GM18858 (cell line): ENCODE measurements around the gene CDC42BPG.

ENCODE experiments used
- ATAC-seq: cut with Tn5 transposase; IDR thresholded peaks from one replicate; pipeline ENCODE4 v1.9.1; 2021; ENCODE audit not compliant: unreplicated experiment

The CDC42BPG gene

DNA sequence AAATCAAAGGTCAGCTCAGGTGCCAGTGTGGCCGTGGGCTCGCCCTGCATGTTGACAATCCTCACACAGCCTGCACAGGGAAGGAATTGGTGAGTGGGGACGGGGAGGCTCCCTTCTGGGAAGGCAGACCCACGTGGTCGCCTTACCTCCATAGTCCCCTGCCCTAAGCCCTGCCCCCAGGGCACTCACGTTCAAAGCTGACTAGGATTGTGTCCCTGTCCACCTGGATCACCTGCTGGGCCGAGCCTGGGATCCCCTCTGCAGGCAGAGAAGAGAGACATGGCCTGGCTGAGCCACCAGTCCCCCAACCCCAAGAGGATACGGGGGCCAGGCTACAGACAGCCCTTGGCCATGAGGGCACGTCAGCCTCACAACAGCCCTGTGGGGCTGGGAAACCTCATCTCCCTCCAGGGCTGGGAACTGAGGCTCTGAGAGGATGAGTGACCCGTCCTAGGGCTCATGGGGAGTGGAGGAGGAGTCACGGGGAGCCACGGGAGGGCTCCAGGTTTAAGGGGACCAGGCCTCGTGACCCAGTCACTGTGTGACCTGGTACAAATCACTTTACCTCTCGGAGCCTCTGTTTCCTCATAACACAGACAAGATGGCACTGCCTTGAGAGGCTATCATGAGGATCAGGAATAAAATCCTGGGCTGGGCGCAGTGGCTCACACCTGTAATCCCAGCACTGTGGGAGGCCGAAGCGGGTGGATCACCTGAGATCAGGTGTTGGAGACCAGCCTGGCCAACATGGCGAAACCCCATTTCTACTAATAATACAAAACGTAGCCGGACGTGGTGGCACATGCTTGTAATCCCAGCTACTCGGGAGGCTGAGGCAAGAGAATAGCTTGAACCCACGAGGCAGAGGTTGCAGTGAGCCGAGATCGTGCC is 54.0 kb downstream of the CDC42BPG start:
- ATAC-seq, result no peak

DNA sequence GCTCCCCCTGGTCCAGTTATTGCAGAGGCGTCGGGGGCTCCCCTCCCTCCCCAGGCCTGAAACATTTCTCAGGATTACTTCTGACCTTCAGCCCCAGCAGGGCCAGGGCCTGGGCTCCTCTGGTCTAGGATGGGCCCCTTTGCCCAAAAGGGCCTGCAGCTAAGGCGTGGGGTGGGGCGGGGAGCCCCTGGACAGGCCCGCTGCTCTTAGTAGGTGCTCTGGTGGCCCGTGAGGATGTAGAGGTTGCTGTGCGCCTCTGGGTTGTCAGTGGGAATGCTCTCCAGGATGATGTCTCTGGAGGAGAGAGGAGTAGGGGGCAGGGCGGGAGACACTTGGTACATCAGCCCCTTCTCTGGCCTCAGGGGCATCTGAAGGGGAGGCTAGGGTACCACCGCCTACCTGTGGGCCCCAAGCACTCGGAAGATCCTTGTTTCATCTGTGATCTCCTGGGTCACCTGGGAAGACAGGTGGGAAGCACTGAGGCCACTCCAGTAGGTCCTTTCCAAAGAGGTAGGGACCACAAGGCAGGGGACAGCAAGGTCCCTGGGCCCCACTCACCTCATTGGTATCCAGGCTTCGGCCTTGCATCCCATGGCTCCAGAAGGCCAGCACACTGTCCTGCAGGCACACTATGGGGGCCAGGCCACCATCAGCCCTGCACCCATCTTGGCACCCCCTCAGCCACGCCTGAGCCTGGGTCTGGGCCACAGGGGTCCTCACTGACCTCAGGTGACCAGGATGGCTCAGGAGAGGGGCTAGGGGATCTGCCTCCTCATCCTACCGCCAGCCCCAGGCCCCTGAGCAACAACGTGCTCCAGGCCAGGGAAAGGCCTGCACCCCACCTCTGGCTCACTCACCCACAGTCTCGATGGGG is 54.9 kb downstream of the CDC42BPG start:
- ATAC-seq, result no peak

DNA sequence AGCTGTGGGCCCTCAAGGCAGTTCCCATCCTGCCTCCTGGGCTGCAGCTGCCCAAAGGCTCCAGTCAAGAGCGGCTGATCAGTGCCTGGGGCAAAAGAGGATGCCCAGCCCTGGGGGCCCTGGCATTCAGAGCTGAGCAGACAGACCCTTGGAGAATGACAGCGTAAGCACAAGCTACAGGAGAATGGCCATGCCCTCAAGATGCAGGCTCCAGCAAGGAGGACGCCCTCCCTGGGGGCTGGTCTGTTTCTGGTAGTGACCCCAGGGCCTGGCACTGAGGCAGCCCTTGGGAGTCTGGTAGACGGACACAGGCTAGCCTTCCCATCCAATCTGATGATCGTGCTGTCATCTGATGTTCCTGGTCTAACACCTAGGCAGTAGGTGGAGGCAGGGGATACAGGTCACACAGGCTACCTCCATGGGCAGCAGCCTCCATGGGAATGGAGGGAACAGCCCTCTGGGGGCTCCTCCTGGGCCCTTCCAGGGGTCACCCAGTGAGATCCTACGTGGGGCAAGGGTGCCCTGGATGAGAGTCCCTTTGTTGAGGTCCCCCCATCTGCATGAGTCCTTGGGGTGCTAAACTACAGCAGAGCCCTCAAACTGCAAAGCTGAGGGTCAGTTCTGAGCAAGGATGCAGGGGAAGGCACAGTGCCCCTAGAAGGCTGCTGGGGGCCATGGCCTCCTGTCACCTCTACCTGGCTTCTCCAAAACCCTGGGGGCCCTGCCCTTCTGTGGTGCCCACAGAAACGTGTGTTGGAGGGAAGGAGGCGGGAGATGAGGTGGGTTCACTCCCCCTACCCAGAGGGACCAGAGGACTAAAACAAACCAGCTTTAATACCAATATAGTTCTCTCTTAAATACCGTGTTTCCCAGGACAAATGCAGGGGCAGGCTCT is 55.9 kb downstream of the CDC42BPG start:
- no peak for ATAC-seq

DNA sequence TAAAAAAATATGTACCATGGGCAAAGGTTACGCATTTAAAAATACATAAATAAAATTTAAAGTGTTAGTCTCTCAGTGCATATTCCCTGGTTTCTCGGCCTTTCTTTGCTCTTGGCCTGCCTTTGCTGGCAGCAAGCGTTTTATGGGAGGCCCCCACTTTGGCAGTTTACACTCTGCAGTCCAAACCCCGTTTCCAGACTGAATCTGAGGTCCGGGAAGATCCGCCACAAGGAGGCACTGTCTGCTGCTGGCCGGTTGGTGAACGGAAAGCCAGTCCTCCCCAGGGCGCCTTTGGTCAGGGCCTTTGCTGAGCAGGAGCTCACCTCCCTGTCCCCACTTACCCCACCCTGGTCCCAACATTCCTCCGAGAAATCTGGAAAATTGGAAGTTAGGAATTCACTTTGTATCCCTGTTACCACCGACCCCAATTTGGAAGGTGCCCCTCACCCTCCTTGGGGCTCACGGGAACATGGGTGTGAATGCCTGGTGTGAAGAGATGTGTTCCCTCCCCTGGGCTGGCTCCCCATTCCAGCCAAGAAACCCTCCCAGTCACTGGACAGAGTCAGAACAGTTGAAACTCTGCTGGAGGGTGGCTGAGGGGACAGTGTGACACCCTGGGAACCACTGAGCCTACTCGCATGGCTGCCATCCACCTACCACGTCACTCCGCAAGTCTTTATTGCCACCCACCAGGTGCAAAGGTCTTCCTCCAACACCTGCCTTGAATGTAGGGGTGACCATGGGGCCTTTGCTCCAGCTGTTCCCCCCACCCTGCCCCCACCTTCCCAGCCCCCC is 56.7 kb downstream of the CDC42BPG start:
- ATAC-seq, result no peak

DNA sequence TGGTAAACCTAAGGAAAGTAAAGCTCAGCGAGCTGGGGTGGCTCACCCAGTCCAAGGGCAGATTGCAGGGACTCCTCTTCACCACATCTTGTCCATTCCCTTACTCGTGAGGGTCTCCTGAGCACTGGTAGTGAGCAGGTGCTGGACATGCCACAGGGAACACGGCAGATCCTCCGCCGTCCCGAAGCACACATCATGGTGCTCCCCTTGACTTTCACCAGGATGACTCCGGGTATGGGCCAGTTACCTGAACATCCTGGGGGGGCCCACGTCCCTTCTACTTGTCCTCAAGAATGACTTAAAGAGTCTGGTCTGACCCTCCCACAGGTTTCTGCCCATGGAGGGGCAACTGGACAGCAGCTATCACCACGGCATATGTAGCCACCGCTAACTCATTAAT is 58.1 kb downstream of the CDC42BPG start:
- no peak for ATAC-seq

DNA sequence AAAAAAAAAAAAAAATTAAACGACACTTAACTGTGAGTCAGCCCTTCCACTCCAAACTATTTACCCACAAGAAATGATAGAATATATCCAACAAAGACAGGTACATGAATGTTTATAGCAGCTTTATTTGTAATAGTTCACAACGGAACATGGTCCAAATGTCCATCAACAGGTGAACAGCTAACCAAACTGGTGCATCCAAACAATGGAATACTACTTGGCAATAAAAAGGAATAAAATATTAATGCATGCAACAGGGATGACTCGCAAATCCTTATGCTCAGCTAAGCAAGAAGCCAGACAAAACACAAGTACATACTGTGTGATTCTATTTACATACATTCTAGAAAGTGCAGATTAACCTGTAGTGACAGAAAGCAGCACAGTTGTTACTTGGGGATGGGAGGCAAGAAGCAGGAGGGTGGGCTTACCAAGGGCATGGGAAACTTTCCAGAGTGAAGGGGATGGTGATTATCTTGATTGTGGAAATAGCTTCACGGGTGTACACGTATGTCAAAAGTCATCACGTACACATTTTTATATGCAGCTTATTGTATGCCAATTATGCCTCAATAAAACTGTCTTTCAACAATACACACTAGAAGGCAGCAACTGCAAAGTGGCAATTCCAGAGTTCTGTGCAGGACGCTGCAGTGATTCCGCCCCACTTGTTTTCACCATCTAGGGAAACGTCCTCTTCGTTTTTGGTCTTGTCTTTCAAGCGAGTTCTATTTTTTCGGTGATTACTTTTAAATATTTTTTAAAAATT is 59.5 kb downstream of the CDC42BPG start:
- no peak for ATAC-seq

DNA sequence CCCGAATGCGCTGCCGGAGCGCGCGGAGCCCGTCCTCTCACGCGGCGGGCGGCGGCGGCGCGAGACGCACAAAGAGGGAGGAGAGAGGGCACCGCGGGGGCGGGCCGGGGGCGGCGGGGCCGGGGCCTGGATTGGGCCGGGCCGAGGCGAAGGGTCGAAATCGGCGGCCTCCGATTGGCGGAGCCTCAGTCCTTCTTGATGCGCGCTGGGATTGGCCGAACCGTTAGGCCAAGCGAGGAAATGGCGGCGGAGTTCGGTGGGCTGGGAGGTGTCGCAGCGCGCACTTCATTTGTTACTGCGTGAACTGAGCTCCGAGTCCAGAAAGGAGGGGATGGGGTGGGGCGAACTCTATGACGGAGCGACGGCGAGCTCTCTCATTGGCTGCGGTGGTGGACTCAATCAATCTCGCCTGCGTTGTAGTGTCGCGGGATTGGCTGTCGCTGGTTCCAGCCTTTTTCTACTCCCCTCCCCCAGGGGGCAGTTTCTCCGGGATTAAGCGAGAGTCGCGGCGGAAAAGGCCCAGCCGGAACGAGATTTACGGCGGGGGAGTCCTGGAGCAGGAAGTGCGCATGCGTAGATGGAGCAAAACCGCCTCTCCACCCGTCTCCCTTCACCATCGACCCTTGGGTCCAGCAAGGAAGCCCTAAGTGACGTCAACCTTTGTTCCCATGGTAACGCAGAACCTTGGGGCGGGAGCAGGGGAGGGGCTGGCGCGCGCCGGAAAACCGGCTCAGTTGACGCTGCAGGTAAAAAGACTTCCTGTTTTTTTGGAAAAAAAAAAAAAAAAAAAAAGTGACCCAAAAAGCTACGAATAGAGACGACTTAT is 65.8 kb downstream of the CDC42BPG start, which contains the start of gene SF1:
TSS of gene SF1 (minus strand) at position 70 of the 826 bp plus-strand sequence. CDS start 150 bp downstream, outside the sequence.
- peak; percentile 64 for ATAC-seq

DNA sequence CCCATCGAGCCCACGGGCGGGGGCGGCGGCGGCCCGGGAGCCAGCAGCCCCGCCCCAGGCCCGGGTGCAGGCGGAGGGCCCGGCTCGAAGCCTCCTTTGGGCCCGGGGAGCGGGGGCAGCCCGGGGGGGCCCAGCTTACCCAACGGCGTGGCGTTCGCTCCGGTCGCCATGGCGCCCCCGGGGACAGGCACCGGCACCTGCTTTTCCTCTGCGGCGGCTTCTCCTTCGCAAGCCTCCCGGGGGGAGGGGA is 66.3 kb downstream of the CDC42BPG start:
- no peak for ATAC-seq

DNA sequence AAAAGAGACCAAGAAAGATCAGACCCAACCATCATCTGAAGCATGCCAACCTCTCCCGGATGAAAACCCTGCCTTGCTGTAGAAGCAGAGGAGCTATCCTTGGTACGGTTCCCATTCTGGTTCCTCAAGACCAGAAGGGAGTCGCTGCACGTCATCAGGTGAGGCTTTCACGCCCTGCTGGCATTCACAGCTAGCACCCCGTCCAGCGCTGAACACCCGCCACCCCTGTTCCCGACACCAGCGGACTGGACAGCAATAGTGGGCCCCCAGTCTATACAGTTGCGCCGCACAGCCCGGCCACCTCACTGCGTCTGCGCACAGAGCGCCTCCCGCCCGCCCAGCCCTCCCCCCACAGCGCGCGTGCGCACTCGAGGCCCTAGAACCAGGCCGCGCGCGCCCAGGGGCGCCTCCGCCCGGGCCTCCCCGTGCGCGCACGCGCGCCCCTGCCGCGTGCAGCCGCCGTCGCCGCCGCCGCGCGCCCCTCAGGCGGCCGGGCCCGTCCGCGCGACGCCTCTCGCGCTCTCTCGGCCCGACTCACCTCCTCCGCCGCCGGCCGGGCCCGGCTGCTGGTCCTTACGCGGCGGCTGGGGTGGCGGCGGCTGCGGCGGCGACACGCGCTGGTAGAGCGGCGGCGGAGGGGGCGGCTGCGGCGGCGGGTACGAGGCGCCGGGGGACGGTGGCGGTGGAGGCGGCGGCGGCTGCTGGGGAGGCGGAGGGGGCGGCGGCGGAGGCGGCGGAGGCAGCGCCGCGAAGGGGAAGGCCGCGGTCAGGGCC is 66.8 kb downstream of the CDC42BPG start:
- no peak for ATAC-seq

DNA sequence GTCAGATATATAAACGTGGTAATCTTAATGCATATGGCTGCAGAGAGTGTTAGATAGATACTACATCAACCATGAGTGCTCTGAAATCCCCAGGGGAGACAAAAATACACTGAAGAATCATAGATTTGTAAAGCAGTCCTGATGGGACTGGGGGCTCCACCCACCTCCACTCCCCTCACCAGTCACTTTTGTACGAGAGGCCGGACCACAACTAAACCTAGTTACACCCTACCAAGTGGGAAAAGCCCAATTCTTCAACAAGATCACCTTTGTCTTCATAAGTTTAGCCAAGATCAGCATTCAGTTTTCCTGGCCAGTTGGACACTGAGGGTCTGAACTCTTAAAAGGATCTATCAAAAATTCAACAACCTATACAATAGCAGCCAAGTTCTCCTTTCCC is 67.6 kb downstream of the CDC42BPG start:
- ATAC-seq, result no peak

DNA sequence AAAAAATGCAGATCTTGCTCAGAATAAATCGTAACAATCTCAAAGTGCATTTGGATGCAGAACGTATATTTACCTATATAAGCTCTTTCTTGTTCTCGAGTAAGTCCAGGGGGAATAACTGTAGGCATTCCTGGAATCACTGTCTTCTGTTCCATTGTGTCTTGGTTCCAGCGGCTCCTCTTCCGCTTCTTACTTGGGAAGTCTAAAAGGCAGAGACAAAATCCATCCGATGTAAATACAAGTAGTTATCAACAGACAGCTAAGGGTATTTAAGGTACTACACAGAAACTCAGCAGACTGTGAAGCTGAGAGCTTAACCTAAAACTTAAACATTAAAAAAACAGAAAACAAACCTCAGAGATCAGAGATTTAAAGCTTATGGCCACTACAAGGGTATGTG is 68.0 kb downstream of the CDC42BPG start:
- no peak for ATAC-seq

DNA sequence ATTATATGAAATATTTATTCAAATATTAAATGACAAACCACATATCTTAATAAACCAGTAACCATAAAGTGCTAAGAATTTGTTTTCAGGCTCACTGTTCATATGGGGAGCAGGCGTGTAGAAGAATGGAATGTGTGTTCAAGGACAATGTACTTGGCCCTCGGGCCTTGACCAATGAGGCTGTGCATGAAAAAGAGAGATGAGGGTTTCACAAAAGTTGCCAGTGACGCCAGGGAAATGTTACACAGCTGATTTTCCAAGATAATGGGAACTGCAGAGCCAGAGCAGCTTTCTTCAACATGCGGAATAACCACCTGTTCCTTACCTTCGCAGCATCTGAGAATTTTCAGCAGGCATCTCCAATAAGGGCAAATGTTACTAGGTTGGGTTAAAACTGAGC is 70.3 kb downstream of the CDC42BPG start:
- ATAC-seq, result no peak
